ENCODE data around the gene ARHGAP22.

DNA sequence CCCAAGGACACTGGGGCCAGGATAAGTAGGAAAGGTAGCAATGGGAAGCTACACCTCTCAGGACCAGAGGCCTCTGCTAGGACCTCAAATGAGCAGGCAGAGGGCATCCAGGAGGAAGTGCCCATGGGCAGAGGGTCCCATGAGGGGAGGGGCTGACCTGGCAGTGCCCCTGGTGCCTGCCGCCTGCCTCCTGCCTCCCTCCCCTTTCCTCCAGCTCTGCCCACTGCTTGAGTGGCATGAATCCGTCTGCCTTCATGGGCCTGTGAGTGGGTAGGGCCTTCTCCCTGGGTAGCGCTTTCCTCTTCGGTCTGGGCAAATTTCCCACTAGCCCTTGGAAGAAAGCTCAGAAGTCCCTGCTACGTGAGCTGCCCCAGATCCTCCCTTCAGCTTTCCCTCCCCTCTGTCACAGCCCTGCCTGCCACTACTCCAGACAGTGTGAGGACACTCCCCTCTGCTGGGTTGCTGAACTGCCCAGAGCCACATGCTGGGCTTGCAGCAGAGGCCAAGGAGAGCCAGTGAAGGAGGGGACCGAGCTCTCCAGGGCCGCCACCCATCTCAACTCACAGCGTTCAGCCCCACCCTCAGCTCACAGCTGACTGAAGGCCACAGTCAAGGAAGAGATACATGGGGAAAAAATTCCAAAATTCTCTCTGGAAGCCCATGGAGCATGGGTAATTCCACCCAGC, 141.4 kb downstream of the ARHGAP22 start:
- TF ChIP-seq POLR2A (IDR thresholded peaks at IDR 0.05; ENCODE audit: low read depth, low read length) (no peak), POLR2AphosphoS5 (IDR thresholded peaks at IDR 0.05; ENCODE audit: low read depth, low read length) (no peak)
